H1 (cell line): ENCODE measurements around the gene CD38. TPM values are rescaled to one million over a fixed set of nuclear protein-coding genes. Genes with fewer than 3 reads are reported as not detected.

ENCODE experiments used
- CBX5 ChIP-seq: fragments of 300-800, 300-1000 bp; sonication (generic); IDR thresholded peaks from 2 replicates; pipeline ENCODE4 v1.7.1; 2016; ENCODE audit warnings: antibody characterized with exemption, low read length, low read depth
- CHD2 ChIP-seq: IDR thresholded peaks from 2 replicates; pipeline ENCODE4 v1.6.1; 2012; ENCODE audit warnings: low read length, improper control_type of control experiment
- CHD7 ChIP-seq: fragments of 300-600 bp; sonication (generic); IDR thresholded peaks from 2 replicates; pipeline ENCODE4 v1.7.1; 2012; ENCODE audit warnings: low read length, moderate library complexity, mild to moderate bottlenecking, inconsistent platforms; ENCODE audit not compliant: insufficient replicate concordance
- EP300 ChIP-seq, 2 experiments: IDR thresholded peaks; 1 replicate in 1 of 2; 2 replicates in 1 of 2; pipeline ENCODE4 v1.6.1; 2011 to 2012; ENCODE audit warnings: low read depth in 2 of 2, low read length in 2 of 2, mild to moderate bottlenecking in 2 of 2, borderline replicate concordance in 1 of 2, inconsistent platforms in 1 of 2, moderate library complexity in 1 of 2
- HDAC2 ChIP-seq, 2 experiments: fragments of 300-600 bp in 1 of 2; sonication (generic) in 1 of 2; IDR thresholded peaks; 2 replicates each; pipeline ENCODE4 v1.6.1; 2011 to 2012; ENCODE audit warnings: low read depth in 2 of 2, low read length in 2 of 2, mild to moderate bottlenecking in 2 of 2, moderate library complexity in 2 of 2, borderline replicate concordance in 1 of 2, inconsistent platforms in 1 of 2
- JUN ChIP-seq: IDR thresholded peaks from 2 replicates; pipeline ENCODE4 v1.6.1; 2011; ENCODE audit warnings: low read depth, mild to moderate bottlenecking, improper control_type of control experiment, low read length
- POU5F1 ChIP-seq: IDR thresholded peaks from 2 replicates; pipeline ENCODE4 v1.6.1; 2011; ENCODE audit warnings: low read depth, mild to moderate bottlenecking, low read length, moderate library complexity
- SIX5 ChIP-seq: IDR thresholded peaks from 2 replicates; pipeline ENCODE4 v1.6.1; 2011; ENCODE audit warnings: mild to moderate bottlenecking, low read depth, low read length
- SP2 ChIP-seq: IDR thresholded peaks from 2 replicates; pipeline ENCODE4 v1.6.1; 2012; ENCODE audit warnings: mild to moderate bottlenecking, low read length, inconsistent platforms
- ZNF274 ChIP-seq: IDR thresholded peaks from 2 replicates; pipeline ENCODE4 v1.7.0; 2012; ENCODE audit warnings: low read length, borderline replicate concordance; ENCODE audit errors: extremely low read depth
- polyA plus RNA-seq, 7 experiments: library from polyadenylated mRNA; depleted of rRNA in 3 of 7; stranded (reverse) in 5 of 7; unstranded in 2 of 7; fragments of >200 nt in 5 of 7; fragments of 200-250 nt in 2 of 7; gene quantifications; 1 replicate in 5 of 7; 2 replicates in 1 of 7; 4 replicates in 1 of 7; pipeline versions ENCODE4 v1.2.1 to v1.2.3, GENCODE V29; 2011 to 2013; ENCODE audit warnings: missing spikeins in 2 of 7, mixed read lengths in 2 of 7
- total RNA-seq: library from RNA; stranded (reverse); fragmentation: NEBNext Ultra II Directional; extraction: Animal tissue kit (Norgen Biotek cat#: 25700); gene quantifications from 2 replicates; pipeline ENCODE4 v1.2.1, GENCODE V29; 2021
- TF ChIP-seq, protein P1 (sequence below): IDR thresholded peaks from 2 replicates; pipeline ENCODE4 v1.6.1; 2012; ENCODE audit warnings: inconsistent platforms

The CD38 gene
- total and polyA plus RNA-seq, 2 of the 8 experiments (the other 6 are each of a cell fraction or from before 2014, with no cell fraction given), result 0.14 to 0.24 TPM

GRCh38 chr4:15851969-15852368 is 73.8 kb downstream of the CD38 start (continued):
- TF ChIP-seq CHD7 (no peak), CHD2 (no peak), POU5F1 (no peak), ZNF274 (no peak), EP300 (IDR thresholded peaks at IDR 0.05; ENCODE audit: borderline replicate concordance in 1 of 2, low read depth in 2 of 2, low read length in 2 of 2) (no peak), SP2 (no peak), HDAC2 (IDR thresholded peaks at IDR 0.05; ENCODE audit: borderline replicate concordance in 1 of 2, low read depth in 2 of 2, low read length in 2 of 2) (no peak), CBX5 (no peak), JUN (no peak), SIX5 (no peak)
- TF ChIP-seq, protein P1, sequence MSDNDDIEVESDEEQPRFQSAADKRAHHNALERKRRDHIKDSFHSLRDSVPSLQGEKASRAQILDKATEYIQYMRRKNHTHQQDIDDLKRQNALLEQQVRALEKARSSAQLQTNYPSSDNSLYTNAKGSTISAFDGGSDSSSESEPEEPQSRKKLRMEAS, result no peak
